Activated T-cell treated with anti-CD3 and anti-CD28 coated beads for 48 hours (primary cell): ENCODE measurements around the gene SDHAF1.
"Not testable (repeated sequence)": the region's sequence is repeated elsewhere in the genome, so short reads cannot be mapped to it uniquely, and the experiment has no call there.

Source experiments
- DNase-seq: peaks from one replicate; pipeline ENCODE4 v3.0.0-alpha.2; 2020; ENCODE audit warnings: low read depth

Gene SDHAF1

GRCh38 chr19:36019061-36019670, 24.2 kb downstream of the SDHAF1 start:
- no peak for DNase-seq

DNA sequence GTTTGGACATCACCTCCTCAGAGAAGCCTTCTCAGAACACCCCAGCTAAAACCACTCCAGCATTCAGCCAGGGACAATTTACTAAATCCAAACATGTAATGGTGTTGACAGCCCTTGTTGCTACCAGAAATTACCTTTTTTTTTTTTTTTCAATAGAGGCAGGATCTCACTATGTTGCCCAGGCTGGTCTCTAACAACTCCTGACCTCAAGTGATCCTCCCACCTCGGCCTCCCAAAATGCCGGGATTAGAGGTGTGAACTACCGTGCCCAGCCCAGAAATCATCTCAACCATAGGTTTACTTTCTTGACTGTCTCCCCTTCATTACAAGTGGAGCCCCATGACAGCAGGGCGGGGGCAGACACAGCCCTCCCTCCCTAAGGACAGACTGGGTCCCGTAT, 28.4 kb downstream of the SDHAF1 start:
- DNase-seq, result no peak

DNA sequence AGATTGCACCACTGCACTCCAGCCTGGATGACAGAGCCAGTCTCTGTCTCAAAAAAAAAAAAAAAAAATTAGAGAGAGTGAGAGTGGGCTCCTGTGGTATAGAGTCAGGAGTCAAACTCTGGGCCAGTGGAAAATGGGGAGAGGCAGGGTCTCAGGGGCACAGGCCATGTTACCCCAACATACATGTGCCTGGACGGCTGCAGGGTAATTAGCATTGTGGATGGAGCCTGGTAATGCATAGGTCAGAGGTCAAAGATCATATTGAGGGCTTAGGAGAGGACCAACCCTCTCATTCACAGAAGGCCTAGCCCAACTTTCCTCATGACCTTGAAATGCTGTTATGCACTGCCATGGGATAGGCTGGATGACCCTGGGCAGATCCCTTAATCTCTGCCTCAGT, 30.6 kb downstream of the SDHAF1 start:
- no peak for DNase-seq

DNA sequence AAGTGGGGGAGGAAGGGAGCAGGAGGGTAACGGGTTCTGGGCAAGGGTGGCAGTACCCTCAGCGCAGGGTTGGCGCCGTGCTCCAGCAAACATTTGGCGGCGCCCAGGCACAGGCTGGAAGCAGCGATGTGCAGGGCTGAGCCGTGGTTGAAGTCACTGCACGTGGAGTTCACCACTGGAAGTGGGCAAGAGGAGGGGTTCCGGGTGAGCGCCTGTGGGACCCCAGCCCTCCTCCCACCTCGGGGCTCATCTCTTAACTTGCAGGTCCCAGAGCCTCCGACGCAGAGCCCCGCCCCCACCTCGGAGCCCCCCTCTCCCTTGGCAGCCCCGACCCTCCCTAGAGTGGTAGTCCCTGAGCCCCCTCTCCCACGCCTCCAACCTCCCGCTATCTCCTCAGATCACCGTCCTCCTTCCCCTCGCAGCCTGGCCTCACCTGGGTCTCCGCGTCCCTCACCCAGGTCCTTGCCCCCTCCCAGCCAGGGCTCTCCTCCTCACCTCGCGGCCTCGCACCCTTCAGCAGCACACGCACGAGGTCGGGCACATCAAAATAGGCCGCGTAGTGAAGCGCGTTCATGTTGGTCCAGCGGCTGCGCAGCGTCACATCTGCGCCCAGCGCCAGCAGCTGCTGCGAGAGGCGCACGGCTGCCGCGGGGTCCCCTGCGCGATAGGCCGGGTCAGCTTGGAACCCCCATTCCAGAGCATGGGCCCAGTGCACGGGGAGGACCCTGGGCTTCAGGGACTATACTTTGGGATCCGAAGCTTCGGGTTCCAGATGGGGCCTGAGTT, 31.3 kb downstream of the SDHAF1 start:
- DNase-seq, result no peak

GRCh38 chr19:36027696-36028095, 32.7 kb downstream of the SDHAF1 start:
- no peak for DNase-seq

GRCh38 chr19:36028313-36029041, 33.5 kb downstream of the SDHAF1 start:
- no peak for DNase-seq

GRCh38 chr19:36030264-36031148, 35.5 kb downstream of the SDHAF1 start:
- no peak for DNase-seq

DNA sequence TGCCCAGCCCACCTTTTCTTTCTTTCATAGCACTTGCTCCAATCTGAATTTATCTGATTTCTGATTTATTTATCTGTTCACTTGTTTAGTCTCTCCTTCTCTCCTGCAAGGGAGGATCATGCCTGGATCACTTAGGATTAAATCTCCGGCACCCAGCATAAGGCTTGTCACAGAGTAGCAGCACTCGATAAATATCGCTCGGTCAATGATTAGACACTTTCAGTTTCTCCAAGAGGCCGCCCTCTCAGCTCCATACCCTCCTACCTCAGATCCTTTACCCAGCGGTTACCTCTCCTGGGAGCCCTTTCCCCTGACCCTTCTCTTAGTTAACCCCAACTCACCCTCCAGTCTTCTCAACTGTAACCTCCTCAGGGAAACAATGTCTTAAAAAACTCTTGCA, 36.3 kb downstream of the SDHAF1 start:
- DNase-seq, result no peak

GRCh38 chr19:36032251-36033104, 37.5 kb downstream of the SDHAF1 start, which contains the start of gene CLIP3:
TSS of gene CLIP3 (minus strand) at chr19:36032873. CDS start at chr19:36032357, 516 bp downstream.
- DNase-seq, result peak; percentile 43

- no peak for DNase-seq
Measured at GRCh38 chr19:36040495-36040894, 45.5 kb downstream of the SDHAF1 start.

GRCh38 chr19:36041092-36041491, 46.1 kb downstream of the SDHAF1 start:
- DNase-seq, result not testable (repeated sequence)

- no peak for DNase-seq
Measured at GRCh38 chr19:36041831-36042230, 46.8 kb downstream of the SDHAF1 start.

GRCh38 chr19:36043952-36044351, 49.0 kb downstream of the SDHAF1 start:
- DNase-seq, result no peak
